ENCODE measurements around the gene CNTNAP2. TPM values are rescaled to one million over a fixed set of nuclear protein-coding genes. Genes with fewer than 3 reads are reported as not detected.

CNTNAP2 gene
- total and polyA plus RNA-seq, 2 of the 8 experiments (the other 6 are each of a cell fraction or from before 2014, with no cell fraction given): 27.9 to 71.0 TPM

DNA sequence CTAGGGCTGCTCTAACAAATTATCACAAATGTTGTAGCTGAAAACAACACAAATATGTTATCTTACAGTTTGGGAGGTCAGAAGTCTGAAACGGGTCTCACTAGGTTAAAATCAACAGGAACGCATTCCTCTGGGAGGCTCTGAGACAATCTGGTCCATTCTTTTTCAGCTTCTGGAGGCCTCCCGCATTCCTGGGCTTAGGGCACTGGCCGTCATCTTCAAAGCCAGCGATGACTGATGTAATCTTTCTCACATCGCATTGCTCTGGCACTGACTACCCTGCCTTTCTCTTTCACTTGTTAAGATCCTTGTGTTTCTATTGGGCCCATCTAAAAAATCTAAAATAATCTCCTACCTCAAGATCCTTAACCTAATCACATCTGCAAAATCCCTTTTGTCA is 1402.5 kb downstream of the CNTNAP2 start:
- peak in 1 of 2 experiments; percentile 1 for DNase-seq (ENCODE audit: low read depth in 1 of 2, low spot score in 2 of 2)
- Histone ChIP-seq H3K18ac (ENCODE audit: extremely low read depth, low read length) (no peak overlapping the region), H3K4me3 (ENCODE audit: extremely low read depth in 1 of 4, insufficient read depth in 2 of 4, low read depth in 3 of 4, low read length in 4 of 4) (no peak overlapping the region), H3K23ac (ENCODE audit: insufficient read length) (no peak overlapping the region), H2BK20ac (ENCODE audit: low read length) (no peak overlapping the region), H3K56ac (replicated peaks; ENCODE audit: insufficient read length, low read depth, low read length) (no peak overlapping the region), H4K91ac (replicated peaks; ENCODE audit: insufficient read length, low read length) (no peak overlapping the region), H3K79me2 (ENCODE audit: control insufficient read depth in 1 of 2, insufficient read depth in 2 of 2, low read length in 2 of 2) (no peaks in the 10 kb centered on the region), H3K4ac (replicated peaks; ENCODE audit: insufficient read length, low read depth, low read length) (no peak overlapping the region), H2BK15ac (ENCODE audit: low read length) (no peak overlapping the region), H3K36me3 (ENCODE audit: control insufficient read depth in 2 of 4, insufficient read depth in 4 of 4, low read length in 3 of 4) (no peaks in the 10 kb centered on the region), H3K23me2 (ENCODE audit: low read depth, low read length) (no peaks in the 10 kb centered on the region), H3K27me3 (replicated peaks in 1 of 4; ENCODE audit: control insufficient read depth in 3 of 4, extremely low read depth in 1 of 4, insufficient read depth in 3 of 4, low read length in 3 of 4) (no peaks in the 10 kb centered on the region), H4K20me1 (replicated peaks in 1 of 2; ENCODE audit: control insufficient read depth in 1 of 2, insufficient read depth in 2 of 2, low read length in 2 of 2) (no peaks in the 10 kb centered on the region), H2AK5ac (ENCODE audit: low read depth, low read length) (no peak overlapping the region), H2AFZ (ENCODE audit: low read length) (no peak overlapping the region), H3K4me2 (ENCODE audit: insufficient read depth in 1 of 2, low read depth in 2 of 2, low read length in 2 of 2) (no peak overlapping the region), H2BK5ac (ENCODE audit: low read depth, low read length) (no peak overlapping the region), H2BK12ac (ENCODE audit: low read depth, low read length) (no peak overlapping the region), H3K14ac (ENCODE audit: insufficient read length) (no peak overlapping the region), H3K27ac (ENCODE audit: low read depth, low read length) (no peak overlapping the region), H2BK120ac (replicated peaks; ENCODE audit: low read depth, low read length) (no peak overlapping the region), H4K8ac (ENCODE audit: extremely low read depth, insufficient read depth, low read length) (no peak overlapping the region), H3K9me3 (ENCODE audit: insufficient read depth in 2 of 2, low read depth in 1 of 2, low read length in 1 of 2) (no peaks in the 10 kb centered on the region), H3K9ac (replicated peaks in 1 of 4; ENCODE audit: extremely low read depth in 1 of 4, low read depth in 3 of 4, low read length in 3 of 4) (no peak overlapping the region), H4K5ac (ENCODE audit: insufficient read length, low read depth, low read length) (no peak overlapping the region), H3K4me1 (replicated peaks in 1 of 4; ENCODE audit: control insufficient read depth in 3 of 4, insufficient read depth in 4 of 4, low read length in 3 of 4) (no peaks in the 10 kb centered on the region), H3K79me1 (ENCODE audit: low read depth, low read length) (no peaks in the 10 kb centered on the region)
- WGBS, 2 experiments (ENCODE audit: extremely low coverage in 1 of 2, insufficient coverage in 1 of 2, insufficient read length in 1 of 2, insufficient replicate concordance in 2 of 2, low coverage in 1 of 2, low lambda C conversion rate in 2 of 2, missing lambda C conversion rate in 1 of 2): 90% methylated on average over 6 of the region's 6 CpGs; no CpG with 5 or more reads in 1 of the 2 experiments
- ChIA-PET CTCF (ENCODE audit: partially characterized antibody) (no interaction called here), POLR2A (ENCODE audit: partially characterized antibody) (interaction anchor here (0.6 kb wide), 1 partner anchor 838 kb away, joined by 5 read pairs; no protein-coding TSS in a partner anchor)
- FAIRE-seq: no peak
- TF ChIP-seq MAX (IDR thresholded peaks at IDR 0.05) (no peak), KDM4A (IDR thresholded peaks at IDR 0.05; ENCODE audit: low read depth, low read length, severe bottlenecking) (no peak), HDAC6 (IDR thresholded peaks at IDR 0.05; ENCODE audit: low read depth, low read length) (no peak), TEAD4 (IDR thresholded peaks at IDR 0.05; ENCODE audit: low read depth, low read length) (peak; percentile 81), KDM1A (IDR thresholded peaks at IDR 0.05; ENCODE audit: borderline replicate concordance, low read length) (no peak)
